HG03139 (cell line): ENCODE results near the gene PITX3.

ENCODE experiments used
- ATAC-seq: cut with Tn5 transposase; IDR thresholded peaks from one replicate; pipeline ENCODE4 v1.9.1; 2021; ENCODE audit not compliant: unreplicated experiment

Gene PITX3

DNA sequence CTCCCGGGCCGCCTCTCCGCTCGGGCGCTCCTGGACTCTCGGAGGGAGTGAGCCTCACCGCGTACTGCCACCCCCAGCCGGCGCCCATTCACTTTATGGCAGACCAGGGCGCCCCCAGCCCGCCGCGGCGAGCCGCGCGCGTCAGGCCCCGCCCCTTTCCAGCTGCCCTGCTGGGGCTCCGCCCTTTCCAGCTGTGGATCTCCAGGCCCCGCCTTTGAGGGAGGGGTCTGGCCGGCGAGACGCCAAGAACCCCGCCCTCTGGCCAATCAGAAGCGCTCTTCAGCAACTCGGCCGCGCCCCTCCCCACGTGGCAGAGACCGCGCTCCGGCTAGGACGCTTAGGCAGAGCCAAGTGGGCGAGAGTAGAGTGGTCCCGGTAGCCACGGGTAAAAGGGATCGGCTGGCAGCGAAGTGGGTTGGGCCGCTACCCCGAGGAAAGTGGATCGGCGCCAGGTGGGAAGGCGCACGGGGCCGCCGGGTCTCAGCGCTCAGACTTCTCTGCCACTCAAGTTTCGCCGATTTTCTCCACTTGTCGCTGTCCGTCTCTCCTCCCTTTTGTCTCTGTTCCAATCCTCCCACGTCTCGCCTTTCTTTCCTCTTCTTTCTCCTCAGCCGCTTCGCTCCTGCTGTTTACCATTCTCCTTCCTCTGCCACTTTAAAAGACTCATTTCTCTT is at the start of gene PITX3:
TSS of gene PITX3 (minus strand) at position 69 of the 674 bp plus-strand sequence. CDS start 9,432 bp downstream, outside the sequence.
- ATAC-seq = no peak

DNA sequence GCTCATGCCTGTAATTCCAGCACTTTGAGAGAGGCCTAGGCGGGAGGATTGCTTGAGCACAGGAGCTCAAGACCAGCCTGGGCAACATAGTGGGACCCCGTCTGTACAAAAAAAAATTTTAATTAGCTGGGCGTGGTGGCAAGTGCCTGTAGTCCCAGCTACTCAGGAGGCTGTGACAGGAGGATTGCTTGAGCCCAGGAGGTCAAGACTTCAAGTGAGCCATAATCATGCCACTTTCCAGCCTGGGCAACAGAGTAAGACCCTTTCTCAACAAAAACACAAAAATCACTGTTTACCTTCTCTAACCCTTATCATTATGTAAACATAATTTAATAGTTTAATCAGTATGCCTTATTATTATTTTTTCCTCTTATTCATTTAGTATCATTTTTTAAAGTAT is 48.5 kb upstream of the PITX3 start:
- ATAC-seq = no peak

DNA sequence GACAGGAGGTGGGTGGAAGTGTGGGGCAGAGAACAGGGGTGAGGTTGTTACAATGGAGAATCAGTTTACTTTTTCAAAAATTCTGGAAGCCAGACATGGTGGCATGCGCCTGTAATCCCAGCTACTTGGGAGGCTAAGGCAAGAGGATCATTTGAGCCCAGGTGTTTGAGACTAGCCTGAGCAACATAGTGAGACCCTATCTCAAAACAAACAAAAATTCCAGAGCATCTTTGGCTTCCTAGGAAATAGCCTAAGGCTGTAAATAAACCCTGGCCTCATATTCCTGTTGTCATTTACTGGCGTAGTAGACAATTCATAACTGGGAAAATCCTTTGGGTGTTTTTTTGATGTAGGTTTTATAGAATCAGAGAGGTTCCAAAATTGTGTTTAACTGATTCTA is 48.0 kb upstream of the PITX3 start:
- no peak for ATAC-seq

DNA sequence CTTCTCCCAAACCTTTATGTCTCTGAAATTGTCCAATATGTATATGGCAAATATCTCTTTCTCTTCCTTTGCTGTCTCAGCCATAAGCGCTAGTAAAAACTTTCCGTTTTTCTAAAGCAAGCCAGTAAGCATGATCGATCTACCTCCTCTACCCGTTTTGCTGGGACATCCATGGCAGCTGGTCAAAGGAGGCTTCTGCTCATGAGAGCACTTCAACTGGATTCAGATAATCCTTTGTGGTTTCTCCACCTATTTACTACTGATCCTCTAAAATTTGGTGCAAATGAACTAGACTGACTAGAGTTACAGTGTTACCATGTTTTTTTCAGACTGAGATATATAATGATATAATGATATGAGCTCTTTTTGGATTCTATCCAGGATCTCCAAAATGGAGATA is 46.7 kb upstream of the PITX3 start:
- no peak for ATAC-seq

DNA sequence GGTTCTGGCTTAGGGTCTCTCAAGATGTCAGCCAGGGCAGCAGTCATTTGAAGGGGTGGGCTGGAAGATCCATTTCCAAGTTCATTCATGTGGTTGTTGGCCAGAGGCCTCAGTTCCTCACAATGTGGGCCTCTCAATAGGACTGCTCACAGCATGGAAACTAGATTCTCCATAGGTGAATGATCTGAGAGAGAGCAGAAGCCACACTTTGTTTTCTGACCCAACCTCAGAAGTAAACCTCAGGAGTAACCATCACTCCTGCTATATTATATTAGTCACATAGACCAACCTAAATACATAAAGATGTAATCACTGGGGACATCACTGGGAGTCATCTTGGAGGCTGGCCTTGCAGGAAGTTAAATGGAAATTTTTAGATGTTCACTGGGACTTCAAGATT is 46.2 kb upstream of the PITX3 start:
- no peak for ATAC-seq

DNA sequence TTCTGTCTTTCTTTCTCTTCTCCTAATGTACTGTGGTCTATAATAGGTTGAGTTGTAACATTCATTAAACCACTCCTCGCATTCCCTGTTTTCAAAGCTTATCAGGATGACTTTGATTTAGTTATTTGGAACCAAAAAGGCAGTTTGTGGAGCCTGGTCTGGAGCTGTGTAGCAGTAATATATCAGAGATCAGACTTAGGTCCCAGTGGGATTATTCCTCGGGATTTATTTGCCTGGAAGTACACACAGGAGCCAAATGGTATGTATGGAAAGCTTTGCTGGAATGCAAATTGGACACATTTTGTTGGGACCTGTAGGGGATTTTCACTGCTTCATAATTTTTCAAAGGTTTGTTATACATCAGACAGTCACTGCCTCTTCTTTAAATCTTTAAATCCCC is 44.9 kb upstream of the PITX3 start:
- no peak for ATAC-seq

DNA sequence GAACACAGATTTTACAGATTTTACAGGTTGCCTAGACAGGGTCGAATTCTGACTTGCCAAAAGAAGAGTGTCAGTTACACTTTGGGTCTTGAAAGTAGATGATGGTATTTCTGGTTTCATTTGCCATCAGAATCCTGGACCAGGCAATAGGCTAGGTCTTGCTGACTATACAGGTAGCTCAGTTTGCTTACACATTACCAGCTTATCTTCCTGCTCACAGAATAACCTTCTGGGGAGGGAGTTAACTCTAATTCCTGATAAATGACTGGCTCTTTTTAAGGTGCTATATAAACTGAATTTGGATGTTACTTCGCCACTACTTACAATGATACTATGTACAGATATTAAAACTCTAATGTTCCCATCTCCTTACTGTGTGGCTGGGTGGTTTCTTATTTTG is 43.8 kb upstream of the PITX3 start:
- ATAC-seq = no peak

DNA sequence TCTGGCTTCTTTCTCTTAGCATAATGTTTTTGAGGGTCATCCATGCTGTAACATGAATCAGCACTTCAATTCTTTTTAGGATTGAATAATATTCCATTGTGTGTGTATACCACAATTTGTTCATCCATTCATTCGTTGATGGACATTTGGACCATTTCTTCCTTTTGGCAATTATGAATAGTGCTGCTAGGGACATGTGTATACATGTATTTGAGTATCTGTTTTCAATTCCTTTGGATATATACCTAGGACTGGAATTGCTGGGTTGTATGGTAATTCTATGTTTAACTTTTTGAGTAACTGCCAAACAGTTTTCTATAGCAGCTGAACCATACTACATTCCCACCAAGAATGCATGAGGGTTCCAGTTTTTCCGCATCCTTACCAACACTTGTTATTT is 43.2 kb upstream of the PITX3 start:
- ATAC-seq = no peak

DNA sequence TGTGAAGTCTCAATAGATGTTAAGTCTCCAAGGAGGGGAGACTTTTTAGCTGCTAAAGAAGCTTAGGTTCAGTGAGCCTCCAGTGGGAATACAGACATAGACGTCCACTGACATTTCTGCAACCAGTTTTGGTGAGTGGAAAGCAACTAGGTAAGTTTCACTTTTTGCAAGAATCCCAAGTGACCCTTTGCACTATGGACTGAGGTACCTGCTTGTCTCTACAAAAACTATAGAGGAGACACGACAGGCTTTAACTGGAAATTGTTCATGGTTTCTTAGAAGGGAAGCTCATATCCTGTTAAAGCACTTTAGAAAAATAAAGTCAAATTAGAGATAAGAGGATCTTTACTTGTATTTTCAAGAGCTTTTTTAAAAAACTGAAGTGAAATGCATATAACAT is 42.6 kb upstream of the PITX3 start:
- no peak for ATAC-seq

DNA sequence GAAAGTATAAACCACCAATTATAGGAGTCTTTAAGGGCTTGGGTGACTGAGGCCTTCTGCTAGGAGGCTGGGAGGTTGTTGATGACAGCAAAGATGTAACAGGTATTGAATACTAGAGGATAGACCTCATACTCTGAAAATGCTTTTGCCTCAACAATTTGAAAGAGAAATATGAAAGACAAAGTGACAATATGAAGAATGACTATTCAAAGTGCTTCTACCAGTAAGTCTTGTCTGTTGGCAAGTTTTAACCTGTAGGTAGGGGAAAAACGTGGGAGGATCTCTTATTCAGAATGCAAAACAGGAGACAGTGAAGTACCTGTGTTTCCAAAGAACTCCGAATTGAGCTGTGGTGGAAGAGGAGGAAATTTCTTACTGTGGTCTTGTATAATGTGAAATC is 42.2 kb upstream of the PITX3 start:
- no peak for ATAC-seq

DNA sequence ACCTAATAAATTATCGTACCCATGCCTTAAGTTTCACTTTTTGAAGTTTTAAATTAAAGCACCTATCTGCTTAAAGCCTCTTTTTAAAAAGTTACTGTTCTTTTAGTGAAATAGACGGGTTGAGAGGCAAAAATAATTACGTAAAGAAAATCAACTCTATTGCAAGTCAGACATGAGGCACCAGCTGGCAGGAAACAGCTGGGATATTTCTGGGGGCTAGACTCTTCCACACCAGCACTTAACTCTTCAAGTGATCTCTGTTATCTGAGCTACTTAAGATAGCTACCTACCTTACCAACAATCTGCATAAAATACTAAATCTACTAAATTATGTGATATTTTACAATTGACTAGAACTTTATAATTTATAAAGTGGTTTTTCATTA is 39.8 kb upstream of the PITX3 start:
- no peak for ATAC-seq

DNA sequence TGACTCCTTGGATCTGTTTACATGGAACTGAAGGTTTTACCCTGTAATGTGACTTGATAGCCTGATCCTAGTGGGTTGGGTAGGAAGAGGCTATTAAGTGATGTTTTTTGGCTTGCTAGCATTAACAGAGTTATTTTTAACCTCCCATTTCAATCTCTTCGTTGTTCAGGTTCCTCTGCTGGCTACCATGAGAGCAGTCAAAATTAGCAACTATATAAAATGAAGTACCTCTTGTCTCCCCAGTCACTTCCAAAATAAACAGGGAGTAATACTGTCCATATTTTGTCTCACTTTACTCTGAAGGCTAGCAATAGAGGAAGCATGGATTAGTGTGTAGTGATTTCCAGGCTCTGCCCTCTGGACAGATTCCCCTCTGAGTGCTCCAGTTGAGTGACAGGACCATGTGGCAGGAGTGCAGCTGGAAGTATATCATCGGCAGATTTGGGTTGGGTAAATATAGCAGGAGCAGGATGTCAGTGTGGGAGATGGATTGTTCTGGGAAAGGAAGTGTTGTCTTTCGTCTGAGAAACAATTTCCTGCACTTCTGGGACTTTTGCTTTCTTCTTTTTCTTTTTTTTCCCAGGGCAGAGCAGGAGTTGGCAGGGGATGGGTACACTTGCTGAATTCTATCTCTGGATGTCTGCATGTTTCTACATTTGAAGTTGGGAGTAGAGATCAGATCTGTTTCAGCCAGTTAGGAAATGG is 39.2 kb upstream of the PITX3 start:
- no peak for ATAC-seq

DNA sequence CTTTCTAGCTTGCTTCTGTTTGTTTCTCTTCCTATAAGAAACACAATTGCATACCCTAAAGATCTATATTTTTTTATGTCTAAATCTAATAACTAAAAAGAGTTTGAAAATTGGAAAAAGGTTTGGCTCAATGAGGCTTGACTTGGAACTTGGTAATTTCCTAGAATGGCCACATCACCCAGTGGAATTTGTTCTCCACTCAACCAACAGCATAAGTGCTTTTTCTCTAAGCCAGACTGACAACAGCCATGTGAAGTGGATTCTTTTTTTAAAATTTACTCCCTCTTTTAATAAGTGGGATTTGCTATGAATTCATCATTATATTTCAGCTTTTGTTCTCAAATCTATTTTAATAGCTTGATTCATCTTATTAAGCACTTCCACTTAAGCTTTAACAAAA is 37.8 kb upstream of the PITX3 start:
- ATAC-seq = no peak

DNA sequence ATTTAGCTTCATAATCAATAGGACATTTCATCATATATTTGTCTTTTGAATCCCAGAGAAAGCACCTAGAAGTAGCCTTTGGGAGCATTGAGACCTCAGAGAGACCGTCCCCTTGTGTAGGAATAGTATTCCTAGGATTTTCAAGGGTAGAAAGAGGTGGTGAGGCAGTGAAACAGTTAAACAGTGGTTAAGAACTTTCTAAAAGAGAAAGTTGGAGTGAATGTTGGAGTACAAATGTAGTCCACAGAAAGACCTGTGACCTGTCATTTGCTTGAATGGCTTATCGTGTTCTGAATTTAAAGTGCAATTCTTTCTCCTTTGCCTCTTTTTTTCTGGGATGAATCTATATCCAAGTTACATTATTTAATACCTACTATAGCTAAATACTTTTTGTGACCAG is 34.0 kb upstream of the PITX3 start:
- no peak for ATAC-seq

DNA sequence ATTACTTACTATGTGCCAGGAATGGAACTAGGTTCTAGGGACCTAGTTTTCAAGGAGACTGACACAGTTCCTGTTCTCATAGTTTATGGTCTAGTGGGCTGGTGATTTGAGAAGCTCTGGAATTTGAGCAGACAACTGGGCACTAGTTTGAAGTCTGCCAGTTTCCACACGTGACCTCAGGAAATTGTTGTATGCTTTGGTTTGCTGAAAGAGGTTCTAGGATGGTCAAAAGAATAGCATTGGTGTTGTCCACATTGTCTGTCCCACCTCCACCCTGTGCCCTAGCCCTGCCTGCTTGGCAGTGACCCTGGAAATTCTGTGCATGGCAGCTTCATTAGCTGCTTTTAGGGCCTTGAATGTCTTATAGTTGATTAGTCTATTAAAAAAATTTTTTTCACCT is 32.8 kb upstream of the PITX3 start:
- no peak for ATAC-seq

DNA sequence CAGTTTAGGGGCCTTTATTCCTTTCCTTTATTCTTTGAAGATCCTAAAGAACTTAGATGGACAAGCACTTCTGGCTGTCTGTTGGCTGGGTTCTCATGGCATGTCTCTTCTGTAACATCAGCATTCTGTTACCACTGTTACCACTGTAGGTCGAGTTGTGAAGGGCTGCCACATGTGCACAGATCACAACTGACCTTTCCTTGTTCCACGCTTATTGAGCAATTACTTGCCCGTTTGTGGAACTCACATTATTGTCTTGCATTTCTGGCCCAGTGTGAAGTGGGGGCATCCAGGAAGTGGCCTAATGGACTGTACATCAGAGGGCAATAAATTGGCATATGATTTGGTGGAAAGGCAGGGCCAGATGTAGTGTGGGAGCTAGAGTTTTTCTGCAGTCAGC is 27.7 kb upstream of the PITX3 start:
- no peak for ATAC-seq

DNA sequence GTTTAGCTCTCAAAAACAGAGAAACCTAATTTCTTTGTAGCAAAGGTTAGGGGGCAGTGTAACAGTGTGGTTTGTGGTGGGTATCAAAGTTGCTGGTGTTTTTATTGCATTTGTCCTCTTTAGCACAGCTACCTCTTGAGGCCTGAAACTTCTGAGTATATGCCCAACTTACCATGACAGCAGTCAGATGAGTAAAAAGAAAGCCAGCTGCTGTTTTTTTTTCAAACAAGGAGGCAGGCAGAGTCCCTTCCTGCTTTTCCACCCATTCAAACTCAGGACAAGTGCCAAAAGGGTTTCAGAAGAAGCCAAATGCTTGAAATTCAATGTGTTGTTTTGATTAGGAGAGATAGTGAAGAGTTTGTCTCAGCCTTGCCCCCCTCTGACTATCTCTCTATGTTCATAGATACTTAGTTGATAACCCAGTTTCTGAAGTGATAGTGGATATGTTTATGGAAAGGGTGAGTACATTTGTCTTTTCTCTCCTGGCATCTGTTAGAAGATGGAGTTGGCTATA is 27.1 kb upstream of the PITX3 start:
- ATAC-seq = no peak

DNA sequence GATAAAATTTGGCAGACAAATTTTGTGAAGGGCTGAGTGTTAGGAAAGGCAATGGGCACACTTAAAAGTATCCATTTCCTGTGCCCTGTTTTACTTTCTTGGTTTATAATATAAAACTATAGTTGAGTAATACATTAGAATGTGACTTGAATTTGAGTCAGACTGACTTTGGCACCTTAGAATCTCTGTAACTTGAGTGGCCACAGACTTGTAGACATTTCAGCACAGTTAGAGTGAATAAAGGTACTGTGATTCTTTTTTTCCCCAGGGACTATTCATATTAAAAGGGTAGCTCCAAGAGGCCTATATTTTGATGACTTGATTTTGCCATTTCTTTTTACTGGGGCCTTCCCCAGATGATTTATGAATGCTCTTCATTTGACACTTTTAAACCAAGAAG is 26.4 kb upstream of the PITX3 start:
- no peak for ATAC-seq

DNA sequence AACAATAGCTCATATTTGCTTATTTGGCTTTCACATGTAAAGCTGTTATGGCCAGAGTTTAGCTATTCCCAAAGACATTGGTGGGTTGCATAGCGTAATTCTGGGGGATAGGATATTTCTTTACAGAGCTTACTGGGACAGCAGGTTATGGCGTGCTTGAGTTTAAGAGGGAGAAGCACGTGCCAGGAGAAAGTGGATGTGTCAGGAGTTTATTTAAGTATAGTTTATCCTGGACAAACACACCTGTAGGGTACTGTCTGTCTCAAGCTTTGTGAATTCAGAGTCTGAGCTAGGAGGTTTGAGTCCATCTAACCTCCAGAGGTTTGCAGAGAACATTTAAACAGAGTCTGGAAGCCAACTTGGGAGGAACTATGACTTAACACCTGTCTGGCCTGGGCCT is 25.4 kb upstream of the PITX3 start:
- no peak for ATAC-seq

DNA sequence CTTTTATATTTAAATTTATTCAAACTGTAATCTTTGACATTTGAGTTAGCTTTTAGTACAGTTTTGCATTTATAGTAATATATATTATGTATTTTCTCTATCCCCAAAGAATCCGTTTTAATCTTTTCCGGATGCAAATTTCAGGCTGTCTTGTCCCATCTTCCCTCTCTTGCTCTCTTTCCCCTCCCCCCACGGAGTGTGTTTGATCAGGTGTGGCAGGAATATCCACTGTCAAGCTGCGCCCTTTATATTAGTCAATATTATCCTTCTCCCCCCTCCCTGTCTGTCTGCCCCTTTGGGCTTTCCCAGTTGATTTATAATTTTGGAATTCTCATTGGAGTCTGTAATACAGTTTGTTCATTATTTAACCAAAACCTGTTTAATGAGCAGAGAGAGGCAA is 23.1 kb upstream of the PITX3 start:
- no peak for ATAC-seq

DNA sequence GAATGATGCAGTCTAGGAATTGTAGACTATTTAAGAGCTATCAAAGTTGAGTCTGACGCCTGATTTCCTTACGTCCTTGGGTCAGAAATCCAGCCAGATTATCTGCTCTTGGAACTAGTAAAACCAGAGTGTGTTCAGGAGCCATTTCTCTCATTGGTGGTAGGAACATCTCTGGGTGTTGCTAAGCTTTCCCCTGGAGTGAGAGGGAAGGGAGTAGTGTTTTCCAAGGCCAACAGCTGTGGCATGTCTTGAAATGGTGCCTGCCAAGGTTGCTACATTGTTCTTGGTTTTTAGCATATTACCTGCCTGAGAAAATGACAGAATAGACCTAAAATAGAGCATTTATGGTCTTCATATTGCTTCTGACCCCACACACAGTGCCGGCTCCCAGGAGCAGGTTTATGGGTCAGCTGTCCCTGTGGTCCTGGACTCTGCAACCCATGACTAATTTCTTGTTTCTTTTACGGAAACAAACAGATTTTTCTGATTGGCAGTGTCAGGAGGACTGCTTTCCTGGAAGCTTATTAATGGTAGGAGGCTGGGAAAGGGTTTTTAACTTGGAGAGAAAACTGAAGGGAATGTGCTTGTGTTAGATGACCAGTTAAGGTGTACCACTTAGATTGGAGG is 21.5 kb upstream of the PITX3 start:
- ATAC-seq = no peak

DNA sequence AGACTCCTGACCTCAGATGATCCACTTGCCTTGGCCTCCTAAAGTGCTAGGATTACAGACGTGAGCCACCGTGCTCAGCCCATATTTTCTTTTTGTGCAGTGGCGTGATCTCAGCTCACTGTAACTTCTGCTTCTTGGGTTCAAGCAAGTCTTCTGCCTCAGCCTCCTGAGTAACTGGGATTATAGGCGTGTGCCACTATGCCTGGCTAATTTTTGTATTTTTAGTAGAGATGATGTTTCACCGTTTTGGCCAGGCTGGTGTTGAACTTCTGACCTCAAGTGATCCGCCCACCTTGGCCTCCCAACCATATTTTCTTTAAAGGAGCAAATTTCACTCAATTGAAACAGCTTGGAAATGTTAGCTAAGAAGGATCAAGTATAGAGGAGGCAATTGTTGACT is 20.5 kb upstream of the PITX3 start:
- no peak for ATAC-seq
